ENCODE measurements around the gene ZBTB9.

- TF ChIP-seq, protein P1, sequence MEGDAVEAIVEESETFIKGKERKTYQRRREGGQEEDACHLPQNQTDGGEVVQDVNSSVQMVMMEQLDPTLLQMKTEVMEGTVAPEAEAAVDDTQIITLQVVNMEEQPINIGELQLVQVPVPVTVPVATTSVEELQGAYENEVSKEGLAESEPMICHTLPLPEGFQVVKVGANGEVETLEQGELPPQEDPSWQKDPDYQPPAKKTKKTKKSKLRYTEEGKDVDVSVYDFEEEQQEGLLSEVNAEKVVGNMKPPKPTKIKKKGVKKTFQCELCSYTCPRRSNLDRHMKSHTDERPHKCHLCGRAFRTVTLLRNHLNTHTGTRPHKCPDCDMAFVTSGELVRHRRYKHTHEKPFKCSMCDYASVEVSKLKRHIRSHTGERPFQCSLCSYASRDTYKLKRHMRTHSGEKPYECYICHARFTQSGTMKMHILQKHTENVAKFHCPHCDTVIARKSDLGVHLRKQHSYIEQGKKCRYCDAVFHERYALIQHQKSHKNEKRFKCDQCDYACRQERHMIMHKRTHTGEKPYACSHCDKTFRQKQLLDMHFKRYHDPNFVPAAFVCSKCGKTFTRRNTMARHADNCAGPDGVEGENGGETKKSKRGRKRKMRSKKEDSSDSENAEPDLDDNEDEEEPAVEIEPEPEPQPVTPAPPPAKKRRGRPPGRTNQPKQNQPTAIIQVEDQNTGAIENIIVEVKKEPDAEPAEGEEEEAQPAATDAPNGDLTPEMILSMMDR (IDR thresholded peaks at IDR 0.05): no peak
- no peak for TF ChIP-seq POLR2AphosphoS5 (IDR thresholded peaks at IDR 0.05)
These were observed 4.8 kb downstream of the ZBTB9 start for GRCh38 chr6:33459226-33459625.

All from esophagus muscularis mucosa (tissue), 3 donors.